Calu3 (cell line): ENCODE data around the gene USP15. TPM values are rescaled to one million over a fixed set of nuclear protein-coding genes. Genes with fewer than 3 reads are reported as not detected.

ENCODE experiments used
- BruUV-seq: library from RNA; stranded (reverse); fragments of 400-500 nt; replicated peaks from 2 replicates; lab custom pipeline; 2021; lab: Mats Ljungman, UMichigan
- CTCF ChIA-PET: fragments of 300-600 bp; sonication (Branson Sonifier 250); formaldehyde crosslinking; loops from one replicate; lab custom pipeline; 2022; ENCODE audit warnings: antibody characterized with exemption; lab: Charles Lee
- DNase-seq: peaks from one replicate; pipeline ENCODE4 v3.0.0; 2022
- H3K27ac Mint-ChIP-seq: one replicate; pipeline ENCODE4 v1.8.0; 2022; ENCODE audit warnings: mixed read lengths; ENCODE audit not compliant: unreplicated experiment
- H3K27me3 Mint-ChIP-seq: one replicate; pipeline ENCODE4 v1.8.0; 2022; ENCODE audit warnings: mixed read lengths; ENCODE audit not compliant: unreplicated experiment
- H3K36me3 Mint-ChIP-seq: one replicate; pipeline ENCODE4 v1.8.0; 2022; ENCODE audit warnings: mild to moderate bottlenecking, moderate library complexity, mixed read lengths; ENCODE audit not compliant: insufficient read depth, unreplicated experiment
- H3K4me1 Mint-ChIP-seq: one replicate; pipeline ENCODE4 v1.8.0; 2022; ENCODE audit warnings: mild to moderate bottlenecking, low read depth, mixed read lengths; ENCODE audit not compliant: unreplicated experiment
- H3K4me3 Mint-ChIP-seq: one replicate; pipeline ENCODE4 v1.8.0; 2022; ENCODE audit warnings: mild to moderate bottlenecking, low read depth, moderate library complexity, mixed read lengths; ENCODE audit not compliant: unreplicated experiment
- H3K9me3 Mint-ChIP-seq: one replicate; pipeline ENCODE4 v1.8.0; 2022; ENCODE audit warnings: low read depth, mixed read lengths; ENCODE audit not compliant: unreplicated experiment
- CTCF ChIP-seq: fragments of 200-600 bp; IDR thresholded peaks from one replicate; pipeline ENCODE4 v1.8.0; 2022; ENCODE audit warnings: antibody characterized with exemption; ENCODE audit not compliant: unreplicated experiment
- intact Hi-C: fragments of 100-400 bp; cut with micrococcal nuclease; formaldehyde crosslinking; loops from one replicate; pipeline ENCODE4 v1.10.0; 2022; ENCODE audit not compliant: unreplicated experiment
- total RNA-seq: library from RNA; stranded (reverse); gene quantifications from 2 replicates; pipeline ENCODE4 v1.2.3, GENCODE V29; 2022

Gene USP15
- total RNA-seq, 1 experiment from 2014 or later, result 66.1 TPM

DNA sequence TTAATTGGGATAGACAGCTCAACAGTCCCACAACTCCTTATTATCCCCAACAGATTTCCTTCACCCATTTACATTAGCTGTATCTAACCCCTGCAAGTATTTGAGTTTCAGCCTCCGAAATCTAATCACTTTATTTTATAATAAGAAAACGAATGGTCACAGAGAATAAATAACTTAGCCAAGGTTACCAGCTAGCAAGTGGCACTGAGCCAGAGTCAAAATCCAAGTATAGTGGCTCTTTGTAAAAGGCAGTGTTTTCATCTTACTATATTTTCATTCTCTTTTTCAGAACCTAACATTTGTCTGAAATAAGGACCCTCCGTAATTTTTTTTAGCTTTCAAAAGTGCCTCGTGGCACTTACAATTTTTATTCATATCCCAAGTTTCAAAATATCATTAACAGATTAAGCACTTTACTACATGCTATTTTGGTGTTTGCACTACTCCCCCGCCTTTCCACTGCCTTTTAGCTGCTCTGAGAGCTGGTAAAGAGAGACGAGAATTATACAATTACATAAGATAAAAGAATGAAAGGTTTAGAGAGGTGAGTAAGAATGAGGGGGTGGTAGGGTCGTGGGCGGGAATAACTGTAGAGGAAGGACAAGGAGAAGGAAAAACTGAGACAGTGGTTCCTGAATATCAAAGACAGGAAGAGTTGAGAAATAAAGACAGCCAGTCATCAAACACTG is 3.7 kb upstream of the USP15 start:
- TF ChIP-seq CTCF, result no peak
- BruUV-seq, result no TSS peak
- Mint-ChIP-seq H3K4me3 (no peak overlapping the region), H3K27ac (no peak overlapping the region), H3K9me3 (no peaks in the 10 kb centered on the region), H3K27me3 (no peaks in the 10 kb centered on the region), H3K4me1 (no peaks in the 10 kb centered on the region), H3K36me3 (peaks cover 26% of the 10 kb centered on the region)
- no peak for DNase-seq
- CTCF ChIA-PET, result no interaction called here
- intact Hi-C loops, result no loop called here

DNA sequence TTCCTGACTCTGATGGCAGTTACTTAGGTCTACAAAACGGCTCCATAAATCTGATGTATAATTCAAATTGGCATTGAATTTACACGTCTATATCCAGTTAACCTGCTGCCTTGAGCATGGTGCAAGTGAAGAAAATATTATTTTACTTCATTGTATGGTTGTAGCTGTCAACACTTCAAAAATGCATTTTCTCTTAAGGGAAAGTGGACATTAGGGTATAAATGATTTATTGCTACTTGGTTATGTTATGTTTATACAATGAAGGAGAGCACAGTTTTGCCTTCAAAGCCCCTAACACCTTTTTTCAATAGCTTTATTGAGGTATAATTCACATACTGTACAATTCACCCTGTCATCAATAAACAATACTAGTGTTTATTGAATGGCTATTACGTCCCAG is 2.0 kb upstream of the USP15 start:
- Mint-ChIP-seq H3K4me1 (peaks cover 7% of the 10 kb centered on the region), H3K27ac (no peak overlapping the region), H3K4me3 (no peak overlapping the region), H3K9me3 (no peaks in the 10 kb centered on the region), H3K27me3 (no peaks in the 10 kb centered on the region), H3K36me3 (peaks cover 32% of the 10 kb centered on the region)
- CTCF ChIA-PET, result no interaction called here
- intact Hi-C loops, result no loop called here
- no TSS peak for BruUV-seq
- no peak for DNase-seq
- TF ChIP-seq CTCF, result no peak

GRCh38 chr12:62258941-62259630 is 1.1 kb upstream of the USP15 start:
- CTCF ChIA-PET, result interaction anchor here (0.8 to 0.9 kb wide), 2 partner anchors 13 to 674 kb away, joined by 3 read pairs; no protein-coding TSS in a partner anchor
- Mint-ChIP-seq H3K4me3 (peak overlapping the region; percentile 90), H3K4me1 (peaks cover 16% of the 10 kb centered on the region), H3K36me3 (peaks cover 32% of the 10 kb centered on the region), H3K27me3 (no peaks in the 10 kb centered on the region), H3K27ac (peak overlapping the region; percentile 98), H3K9me3 (no peaks in the 10 kb centered on the region)
- no peak for TF ChIP-seq CTCF
- intact Hi-C loops, result no loop called here
- TSS peak; percentile 66 for BruUV-seq
- no peak for DNase-seq

DNA sequence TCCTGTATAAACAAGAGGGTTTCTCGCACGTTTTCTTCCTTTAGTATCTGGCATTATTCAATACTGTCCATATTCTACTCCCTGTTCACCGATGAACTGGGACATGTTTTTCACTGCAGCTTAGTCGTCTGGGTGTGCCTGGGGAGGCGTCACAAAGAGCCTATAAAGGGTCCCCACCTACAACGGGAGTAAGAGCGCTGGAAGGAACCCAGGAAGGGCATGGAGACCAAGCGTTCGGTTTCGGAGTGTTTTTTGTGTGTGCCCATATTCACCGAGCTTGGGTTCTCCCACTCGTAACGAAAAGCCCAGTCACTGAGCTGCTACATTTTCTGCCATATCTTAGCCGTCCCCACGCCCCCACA is 592 bp upstream of the USP15 start:
- intact Hi-C loops, result no loop called here
- no TSS peak for BruUV-seq
- no peaks in the 10 kb centered on the region for H3K9me3 Mint-ChIP-seq

More for the DNA sequence above, 592 bp upstream of the USP15 start:
- CTCF ChIA-PET, result interaction anchor here (0.6 to 0.9 kb wide), 5 partner anchors 12 to 674 kb away, joined by 3 read pairs; no protein-coding TSS in a partner anchor
- TF ChIP-seq CTCF, result no peak
- Mint-ChIP-seq H3K27me3 (no peaks in the 10 kb centered on the region), H3K36me3 (peaks cover 32% of the 10 kb centered on the region), H3K4me1 (peaks cover 18% of the 10 kb centered on the region), H3K27ac (peak overlapping the region; percentile 98), H3K4me3 (peak overlapping the region; percentile 90)
- no peak for DNase-seq
